Endothelial cell of umbilical vein (primary cell): ENCODE data around the gene CUX1. TPM values are rescaled to one million over a fixed set of nuclear protein-coding genes. Genes with fewer than 3 reads are reported as not detected.

ENCODE experiments used
- BruUV-seq: library from RNA; stranded (reverse); fragments of 400-500 nt; replicated peaks from 2 replicates; lab custom pipeline; 2021; lab: Mats Ljungman, UMichigan
- CTCF ChIA-PET: fragments of 300-600, 350-600 bp; sonication (Branson Sonifier 250); formaldehyde crosslinking; loops from one replicate; lab custom pipeline; 2021; ENCODE audit warnings: antibody characterized with exemption, inconsistent platforms; lab: Charles Lee
- POLR2A ChIA-PET: fragments of 300-600, 350-600 bp; sonication (Branson Sonifier 250); formaldehyde crosslinking; loops from one replicate; lab custom pipeline; 2021; ENCODE audit warnings: antibody characterized with exemption, inconsistent platforms; lab: Charles Lee
- DNase-seq: peaks from one replicate; pipeline ENCODE4 v3.0.0-alpha.2; 2011; ENCODE audit warnings: low read depth, low spot score
- FAIRE-seq: peaks from 2 replicates; lab custom pipeline; 2011; peaks lifted over from hg19 to GRCh38; lab: Jason Lieb, UNC
- H2AFZ ChIP-seq: 2 replicates; pipeline ENCODE4 v1.6.0; 2012; ENCODE audit warnings: low read depth, low read length, control low read depth, inconsistent platforms
- H3K27ac ChIP-seq: 2 replicates; pipeline ENCODE4 v1.5.1; 2011; ENCODE audit warnings: low read depth, mild to moderate bottlenecking, control low read depth, low read length, moderate library complexity; ENCODE audit not compliant: insufficient read depth
- H3K27me3 ChIP-seq, 2 experiments: 2 replicates each; pipeline versions ENCODE4 v1.6.0 to v1.6.1; 2011; ENCODE audit warnings: low read length in 2 of 2, mixed read lengths in 1 of 2; ENCODE audit not compliant: control insufficient read depth in 2 of 2, insufficient read depth in 2 of 2
- H3K36me3 ChIP-seq, 2 experiments: 2 replicates in 1 of 2; 3 replicates in 1 of 2; pipeline ENCODE4 v1.5.1; 2011; ENCODE audit warnings: low read length in 2 of 2, mild to moderate bottlenecking in 1 of 2, moderate library complexity in 1 of 2; ENCODE audit not compliant: control insufficient read depth in 2 of 2, insufficient read depth in 2 of 2; ENCODE audit errors: extremely low read depth in 1 of 2
- H3K4me1 ChIP-seq: 3 replicates; pipeline ENCODE4 v1.5.1; 2011; ENCODE audit warnings: mild to moderate bottlenecking, low read length; ENCODE audit not compliant: control insufficient read depth, insufficient read depth; ENCODE audit errors: extremely low read depth
- H3K4me2 ChIP-seq: 2 replicates; pipeline ENCODE4 v1.6.1; 2011; ENCODE audit warnings: low read length, control low read depth, mixed read lengths; ENCODE audit not compliant: insufficient read depth
- H3K4me3 ChIP-seq, 3 experiments: fragments of 200-600 bp in 1 of 3; sonication (generic), shearing (Covaris generic) in 1 of 3; replicated peaks in 1 of 3; 2 replicates each; pipeline ENCODE4 v1.5.1; 2011 to 2016; ENCODE audit warnings: control low read depth in 3 of 3, low read length in 3 of 3, mild to moderate bottlenecking in 2 of 3, inconsistent platforms in 1 of 3, low read depth in 1 of 3, moderate library complexity in 1 of 3; ENCODE audit not compliant: insufficient read depth in 1 of 3
- H3K79me2 ChIP-seq: 2 replicates; pipeline ENCODE4 v1.6.0; 2012; ENCODE audit warnings: low read length, inconsistent platforms; ENCODE audit not compliant: control insufficient read depth, insufficient read depth
- H3K9ac ChIP-seq: replicated peaks from 2 replicates; pipeline ENCODE3; 2011; ENCODE audit warnings: low read length, control low read depth; ENCODE audit not compliant: insufficient read depth; ENCODE audit errors: extremely low read depth
- H3K9me1 ChIP-seq: replicated peaks from 3 replicates; pipeline ENCODE4 v1.6.0; 2011; ENCODE audit warnings: mild to moderate bottlenecking, low read length; ENCODE audit not compliant: control insufficient read depth, insufficient read depth; ENCODE audit errors: extremely low read depth
- H3K9me3 ChIP-seq: replicated peaks from 2 replicates; pipeline ENCODE4 v1.5.1; 2012; ENCODE audit warnings: low read length, inconsistent platforms; ENCODE audit not compliant: control insufficient read depth, insufficient read depth
- H4K20me1 ChIP-seq: replicated peaks from 2 replicates; pipeline ENCODE3; 2011; ENCODE audit warnings: mild to moderate bottlenecking, low read length; ENCODE audit not compliant: control insufficient read depth, insufficient read depth; ENCODE audit errors: extremely low read depth
- EZH2 ChIP-seq: IDR thresholded peaks from 2 replicates; pipeline ENCODE4 v1.6.1; 2012; ENCODE audit warnings: borderline replicate concordance, low read depth, mild to moderate bottlenecking, moderate library complexity, low read length, inconsistent platforms; ENCODE audit not compliant: severe bottlenecking
- FOS ChIP-seq: IDR thresholded peaks from 2 replicates; pipeline ENCODE4 v1.6.1; 2011; ENCODE audit warnings: mild to moderate bottlenecking, low read length, moderate library complexity, borderline replicate concordance; ENCODE audit not compliant: insufficient read depth
- GATA2 ChIP-seq: IDR thresholded peaks from 2 replicates; pipeline ENCODE4 v1.7.0; 2011; ENCODE audit warnings: low read depth, mild to moderate bottlenecking, moderate library complexity, mixed read lengths, low read length; ENCODE audit not compliant: insufficient read length, insufficient read depth
- JUN ChIP-seq: IDR thresholded peaks from 2 replicates; pipeline ENCODE4 v1.6.1; 2011; ENCODE audit warnings: borderline replicate concordance, low read depth; ENCODE audit not compliant: insufficient read length, insufficient read depth
- MYC ChIP-seq: IDR thresholded peaks from one replicate; pipeline ENCODE4 v1.6.1; 2011; ENCODE audit warnings: mild to moderate bottlenecking, low read depth, low read length
- POLR2A ChIP-seq: IDR thresholded peaks from 2 replicates; pipeline ENCODE4 v1.6.1; 2012; ENCODE audit warnings: low read depth, mild to moderate bottlenecking, control low read depth, low read length
- POLR2AphosphoS5 ChIP-seq: IDR thresholded peaks from 2 replicates; pipeline ENCODE4 v1.6.1; 2012; ENCODE audit warnings: low read depth, mild to moderate bottlenecking, control low read depth, low read length, moderate library complexity; ENCODE audit not compliant: insufficient read depth
- dilution Hi-C: fragments of 300-500 bp; cut with MboI; formaldehyde crosslinking; loops from one replicate; pipeline ENCODE4 v1.15.0; 2019; ENCODE audit warnings: low sequenced_read_pairs; ENCODE audit not compliant: extremely low pct_ligation_motif_present
- intact Hi-C: fragments of 100-400 bp; cut with micrococcal nuclease; formaldehyde crosslinking; loops from one replicate; pipeline ENCODE4 v1.10.0; 2022
- polyA plus RNA-seq, 4 experiments: library from polyadenylated mRNA; depleted of rRNA in 3 of 4; stranded (reverse) in 3 of 4; unstranded in 1 of 4; fragments of >200 nt; gene quantifications; 2 replicates each; pipeline versions ENCODE4 v1.2.1 to v1.2.3, GENCODE V29; 2011 to 2012; ENCODE audit warnings: missing spikeins in 1 of 4
- total RNA-seq: library from RNA; stranded (reverse); gene quantifications from 2 replicates; pipeline ENCODE4 v1.2.3, GENCODE V29; 2021
- TF ChIP-seq, protein P1 (sequence below): IDR thresholded peaks from 2 replicates; pipeline ENCODE4 v1.6.1; 2011; ENCODE audit not compliant: insufficient read depth, insufficient read length
- TF ChIP-seq, protein P2 (sequence below), 2 donors: IDR thresholded peaks; 1 replicate in 1 of 2; 2 replicates in 1 of 2; pipeline ENCODE4 v1.5.1; 2011; ENCODE audit warnings: low read length in 2 of 2, mild to moderate bottlenecking in 2 of 2, moderate library complexity in 2 of 2, control low read depth in 1 of 2, inconsistent platforms in 1 of 2, low read depth in 1 of 2; ENCODE audit not compliant: insufficient read depth in 1 of 2; ENCODE audit errors: extremely low read depth in 1 of 2

CUX1 gene
- total and polyA plus RNA-seq, 2 donors (not counting 3 experiments of a cell fraction or from before 2014, with no cell fraction given), result 13.8 to 49.8 TPM

DNA sequence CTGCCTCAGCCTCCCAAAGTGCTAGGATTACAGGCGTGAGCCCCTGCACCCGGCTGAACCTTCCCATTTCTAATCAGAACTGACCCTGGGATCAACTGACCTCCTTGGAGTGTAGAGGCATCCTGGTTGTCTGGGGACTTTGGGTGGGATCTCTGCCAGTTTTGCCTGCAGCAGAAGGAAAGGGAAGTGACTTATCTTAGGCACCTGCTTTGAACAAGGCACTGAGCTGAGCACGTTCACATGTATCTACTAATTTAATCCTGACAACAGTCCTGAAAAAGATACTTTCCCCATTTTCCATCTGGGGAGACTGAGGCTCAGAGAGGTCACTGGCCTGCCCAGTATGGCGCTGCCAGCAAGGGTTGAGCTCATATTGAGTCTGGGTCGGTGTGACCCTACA is 153.4 kb downstream of the CUX1 start:
- Histone ChIP-seq H3K79me2 (no peaks in the 10 kb centered on the region), H3K27me3 (no peaks in the 10 kb centered on the region), H4K20me1 (no peaks in the 10 kb centered on the region), H3K9me1 (no peaks in the 10 kb centered on the region), H3K4me3 (no peak overlapping the region), H3K9me3 (no peaks in the 10 kb centered on the region), H3K4me2 (no peak overlapping the region), H3K36me3 (no peaks in the 10 kb centered on the region), H3K9ac (no peak overlapping the region), H2AFZ (no peak overlapping the region), H3K27ac (no peak overlapping the region), H3K4me1 (peaks cover 2% of the 10 kb centered on the region)
- CTCF ChIA-PET, result no interaction called here
- intact Hi-C loops, result no loop called here
- TF ChIP-seq JUN (no peak), FOS (no peak), POLR2AphosphoS5 (no peak), MYC (no peak), GATA2 (no peak)
- TF ChIP-seq, protein P1, sequence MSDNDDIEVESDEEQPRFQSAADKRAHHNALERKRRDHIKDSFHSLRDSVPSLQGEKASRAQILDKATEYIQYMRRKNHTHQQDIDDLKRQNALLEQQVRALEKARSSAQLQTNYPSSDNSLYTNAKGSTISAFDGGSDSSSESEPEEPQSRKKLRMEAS, result no peak
- FAIRE-seq (peak; percentile 59), DNase-seq (no peak)
- POLR2A ChIA-PET, result no interaction called here
- dilution Hi-C loops, result no loop called here
- BruUV-seq, result no TSS peak

DNA sequence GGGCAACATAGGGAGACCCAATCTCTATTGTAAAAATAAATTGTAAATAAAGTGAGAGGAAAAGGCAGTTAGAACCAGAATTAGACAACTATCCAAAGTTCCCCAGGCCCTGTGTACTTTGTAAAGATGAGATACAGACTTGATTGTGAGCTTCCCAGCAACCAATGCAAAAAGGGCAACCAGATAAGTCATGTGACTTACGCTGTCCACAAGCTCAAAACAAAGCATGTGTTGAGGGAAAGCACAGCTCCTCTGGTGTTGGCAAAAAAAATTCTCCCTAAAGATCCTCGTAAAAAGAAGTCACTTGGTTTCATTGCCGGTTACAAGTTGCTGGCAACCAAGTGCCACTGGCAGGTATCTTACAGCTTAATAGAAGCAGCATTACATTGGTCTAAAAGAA is 154.0 kb downstream of the CUX1 start:
- Histone ChIP-seq H2AFZ (no peak overlapping the region), H4K20me1 (no peaks in the 10 kb centered on the region), H3K9ac (no peak overlapping the region), H3K27me3 (no peaks in the 10 kb centered on the region), H3K79me2 (no peaks in the 10 kb centered on the region), H3K4me1 (peaks cover 2% of the 10 kb centered on the region), H3K4me2 (no peak overlapping the region), H3K27ac (no peak overlapping the region), H3K9me3 (no peaks in the 10 kb centered on the region), H3K4me3 (no peak overlapping the region), H3K36me3 (no peaks in the 10 kb centered on the region), H3K9me1 (no peaks in the 10 kb centered on the region)
- no TSS peak for BruUV-seq
- dilution Hi-C loops, result no loop called here
- ChIA-PET POLR2A (no interaction called here), CTCF (no interaction called here)
- no peak for FAIRE-seq
- intact Hi-C loops, result no loop called here
- no peak for TF ChIP-seq POLR2A
- TF ChIP-seq, protein P2, sequence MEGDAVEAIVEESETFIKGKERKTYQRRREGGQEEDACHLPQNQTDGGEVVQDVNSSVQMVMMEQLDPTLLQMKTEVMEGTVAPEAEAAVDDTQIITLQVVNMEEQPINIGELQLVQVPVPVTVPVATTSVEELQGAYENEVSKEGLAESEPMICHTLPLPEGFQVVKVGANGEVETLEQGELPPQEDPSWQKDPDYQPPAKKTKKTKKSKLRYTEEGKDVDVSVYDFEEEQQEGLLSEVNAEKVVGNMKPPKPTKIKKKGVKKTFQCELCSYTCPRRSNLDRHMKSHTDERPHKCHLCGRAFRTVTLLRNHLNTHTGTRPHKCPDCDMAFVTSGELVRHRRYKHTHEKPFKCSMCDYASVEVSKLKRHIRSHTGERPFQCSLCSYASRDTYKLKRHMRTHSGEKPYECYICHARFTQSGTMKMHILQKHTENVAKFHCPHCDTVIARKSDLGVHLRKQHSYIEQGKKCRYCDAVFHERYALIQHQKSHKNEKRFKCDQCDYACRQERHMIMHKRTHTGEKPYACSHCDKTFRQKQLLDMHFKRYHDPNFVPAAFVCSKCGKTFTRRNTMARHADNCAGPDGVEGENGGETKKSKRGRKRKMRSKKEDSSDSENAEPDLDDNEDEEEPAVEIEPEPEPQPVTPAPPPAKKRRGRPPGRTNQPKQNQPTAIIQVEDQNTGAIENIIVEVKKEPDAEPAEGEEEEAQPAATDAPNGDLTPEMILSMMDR (IDR thresholded peaks at IDR 0.05; ENCODE audit: extremely low read depth in 1 of 2, insufficient read depth in 1 of 2, low read depth in 1 of 2, low read length in 2 of 2), result no peak
- no peak for TF ChIP-seq POLR2AphosphoS5
- TF ChIP-seq GATA2, result no peak
- TF ChIP-seq JUN, result no peak
- no peak for TF ChIP-seq FOS
- no peak for TF ChIP-seq EZH2
- no peak for TF ChIP-seq MYC
- TF ChIP-seq, protein P1, result no peak
- DNase-seq, result no peak
